GM12878 (cell line): ENCODE data around the gene STXBP2. TPM values are rescaled to one million over a fixed set of nuclear protein-coding genes. Genes with fewer than 3 reads are reported as not detected.

ENCODE experiments used
- ATAC-seq: fragments of 200-7000 bp; cut with Tn5 transposase; 3 replicates; pipeline ENCODE4 v1.9.1; 2020; ENCODE audit warnings: mild to moderate bottlenecking, moderate library complexity
- BruUV-seq: library from RNA; stranded (reverse); fragments of 400-500 nt; replicated peaks from 2 replicates; lab custom pipeline; 2021; lab: Mats Ljungman, UMichigan
- CTCF ChIA-PET: fragments of 300-600 bp; sonication (Branson Sonifier 250); formaldehyde crosslinking; extraction: SDS; loops from one replicate; lab custom pipeline; 2021; ENCODE audit warnings: inconsistent platforms; lab: Yijun Ruan, JAX
- POLR2A ChIA-PET: fragments of 350-600 bp; formaldehyde crosslinking; extraction: SDS; loops from one replicate; lab custom pipeline; 2021; ENCODE audit warnings: inconsistent platforms; lab: Charles Lee
- RAD21 ChIA-PET: fragments of 300-600 bp; sonication (Branson Sonifier 250); formaldehyde crosslinking; loops from one replicate; lab custom pipeline; 2023; ENCODE audit warnings: antibody characterized with exemption; ENCODE audit not compliant: unreplicated experiment; lab: Charles Lee
- SMC1A ChIA-PET: fragments of 300-600 bp; sonication (Branson Sonifier 250); formaldehyde crosslinking; loops from one replicate; lab custom pipeline; 2023; ENCODE audit not compliant: unreplicated experiment, uncharacterized antibody; lab: Charles Lee
- DNase-seq: peaks from one replicate; pipeline ENCODE4 v3.0.0-alpha.2; 2011; ENCODE audit warnings: low read depth, low spot score
- FAIRE-seq: peaks from 3 replicates; lab custom pipeline; 2011; peaks lifted over from hg19 to GRCh38; lab: Jason Lieb, UNC
- H2AFZ ChIP-seq: 2 replicates; pipeline ENCODE4 v1.6.0; 2011; ENCODE audit warnings: low read depth, low read length, control low read depth; ENCODE audit not compliant: control insufficient read depth
- H3K27ac ChIP-seq: 2 replicates; pipeline ENCODE4 v1.5.1; 2011; ENCODE audit warnings: control low read depth; ENCODE audit not compliant: control insufficient read depth, insufficient read depth
- H3K27me3 ChIP-seq, 2 experiments: replicated peaks in 1 of 2; 2 replicates each; pipeline versions ENCODE4 v1.6.0 to v1.6.1; 2011; ENCODE audit warnings: low read length in 1 of 2; ENCODE audit not compliant: control insufficient read depth in 2 of 2, insufficient read depth in 2 of 2
- H3K36me3 ChIP-seq, 2 experiments: 2 replicates each; pipeline ENCODE4 v1.5.1; 2011; ENCODE audit warnings: low read length in 1 of 2; ENCODE audit not compliant: control insufficient read depth in 2 of 2, insufficient read depth in 2 of 2
- H3K4me1 ChIP-seq: 2 replicates; pipeline ENCODE4 v1.6.1; 2011; ENCODE audit warnings: mild to moderate bottlenecking, low read length, moderate library complexity, mixed read lengths; ENCODE audit not compliant: control insufficient read depth, insufficient read depth
- H3K4me2 ChIP-seq: 2 replicates; pipeline ENCODE4 v1.6.0; 2011; ENCODE audit warnings: control low read depth; ENCODE audit not compliant: control insufficient read depth, insufficient read depth
- H3K4me3 ChIP-seq: fragments of 200-600 bp; sonication (generic); 2 replicates; pipeline ENCODE4 v1.5.1; 2016
- H3K79me2 ChIP-seq: 2 replicates; pipeline ENCODE4 v1.6.0; 2011; ENCODE audit warnings: low read length; ENCODE audit not compliant: control insufficient read depth, insufficient read depth
- H3K9ac ChIP-seq: 2 replicates; pipeline ENCODE4 v1.8.0; 2011; ENCODE audit warnings: low read length, control low read depth, mixed read lengths; ENCODE audit not compliant: control insufficient read depth, insufficient read depth
- H3K9me3 ChIP-seq: replicated peaks from 3 replicates; pipeline ENCODE4 v1.5.1; 2011; ENCODE audit warnings: mild to moderate bottlenecking, low read length; ENCODE audit not compliant: control insufficient read depth, insufficient read depth
- H4K20me1 ChIP-seq: 2 replicates; pipeline ENCODE4 v1.6.0; 2011; ENCODE audit not compliant: control insufficient read depth, insufficient read depth
- BRCA1 ChIP-seq: IDR thresholded peaks from 2 replicates; pipeline ENCODE4 v1.6.1; 2011; ENCODE audit warnings: low read depth, low read length, improper control_type of control experiment
- CTCF ChIP-seq, 3 experiments: IDR thresholded peaks in 2 of 3; conservative IDR thresholded peaks in 1 of 3; 2 replicates each; pipeline ENCODE4 v1.5.1; 2011; ENCODE audit warnings: low read depth in 3 of 3, low read length in 3 of 3, mild to moderate bottlenecking in 3 of 3, control low read depth in 2 of 3, moderate library complexity in 2 of 3, inconsistent platforms in 1 of 3, mixed read lengths in 1 of 3; ENCODE audit not compliant: control insufficient read depth in 2 of 3, insufficient read depth in 1 of 3; ENCODE audit errors: extremely low read depth in 1 of 3
- EGR1 ChIP-seq, 2 experiments: IDR thresholded peaks; 1 replicate in 1 of 2; 2 replicates in 1 of 2; pipeline ENCODE4 v1.6.1; 2011 to 2012; ENCODE audit warnings: low read depth in 2 of 2, low read length in 2 of 2, borderline replicate concordance in 1 of 2, mild to moderate bottlenecking in 1 of 2, moderate library complexity in 1 of 2
- JUNB ChIP-seq: IDR thresholded peaks from 2 replicates; pipeline ENCODE4 v1.6.1; 2016; ENCODE audit warnings: antibody characterized with exemption, mild to moderate bottlenecking
- MTA2 ChIP-seq: fragments of 450-650 bp; IDR thresholded peaks from 2 replicates; pipeline ENCODE4 v1.6.1; 2016; ENCODE audit warnings: low read depth, mild to moderate bottlenecking, moderate library complexity
- MYC ChIP-seq: IDR thresholded peaks from 2 replicates; pipeline ENCODE4 v1.6.1; 2011; ENCODE audit warnings: mild to moderate bottlenecking, low read length, moderate library complexity, inconsistent platforms; ENCODE audit not compliant: insufficient read depth, insufficient replicate concordance, insufficient read length, severe bottlenecking
- POLR2AphosphoS2 ChIP-seq: IDR thresholded peaks from 2 replicates; pipeline ENCODE4 v1.6.1; 2011; ENCODE audit warnings: low read depth, mild to moderate bottlenecking, low read length, improper control_type of control experiment, moderate library complexity
- SIN3A ChIP-seq: IDR thresholded peaks from 2 replicates; pipeline ENCODE4 v1.6.1; 2012; ENCODE audit warnings: low read depth, low read length, improper control_type of control experiment
- SMC3 ChIP-seq: IDR thresholded peaks from 2 replicates; pipeline ENCODE4 v1.6.1; 2011; ENCODE audit warnings: low read length, improper control_type of control experiment, borderline replicate concordance
- TCF7 ChIP-seq: IDR thresholded peaks from 2 replicates; pipeline ENCODE4 v1.6.1; 2014; ENCODE audit warnings: antibody characterized with exemption, borderline replicate concordance
- USF1 ChIP-seq: IDR thresholded peaks from 2 replicates; pipeline ENCODE4 v1.6.1; 2011; ENCODE audit warnings: borderline replicate concordance, low read depth, mild to moderate bottlenecking, moderate library complexity, mixed read lengths, low read length; ENCODE audit not compliant: insufficient read depth; ENCODE audit errors: extremely low read length
- ZNF217 ChIP-seq: fragments of 450-650 bp; IDR thresholded peaks from 2 replicates; pipeline ENCODE4 v1.6.1; 2017; ENCODE audit warnings: antibody characterized with exemption, mild to moderate bottlenecking
- ZNF24 ChIP-seq: fragments of 450-650 bp; IDR thresholded peaks from 2 replicates; pipeline ENCODE4 v1.6.1; 2017; ENCODE audit warnings: antibody characterized with exemption, mild to moderate bottlenecking
- WGBS: methylation state at CpG from one replicate; pipeline ENCODE4 v1.1.6; 2016; ENCODE audit warnings: low lambda C conversion rate; ENCODE audit not compliant: insufficient replicate concordance, insufficient coverage; ENCODE audit errors: missing lambda C conversion rate; 5-methylcytosine and 5-hydroxymethylcytosine counted together
- in situ Hi-C: fragments of 300-500 bp; cut with MboI; formaldehyde crosslinking; loops from 9 replicates; pipeline ENCODE4 v1.14.3; 2018; ENCODE audit warnings: mixed read lengths
- intact Hi-C: fragments of 100-400 bp; cut with micrococcal nuclease; formaldehyde crosslinking; loops from one replicate; pipeline ENCODE4 v1.14.2; 2022; ENCODE audit not compliant: unreplicated experiment
- polyA plus RNA-seq, 11 experiments: library from polyadenylated mRNA; depleted of rRNA in 4 of 11; unstranded in 6 of 11; stranded (reverse) in 5 of 11; fragments of >200 nt; fragmentation: Nextera tagmentation in 4 of 11; fragmentation: Illumina TruSeq in 1 of 11; extraction: Ambion mirVana in 4 of 11; extraction: Trizol in 1 of 11; gene quantifications; 1 replicate in 1 of 11; 2 replicates in 10 of 11; pipeline versions ENCODE4 v1.2.1 to v1.2.3, GENCODE V29; 2011 to 2016; ENCODE audit warnings: inconsistent platforms in 2 of 11, missing spikeins in 2 of 11, low read depth in 1 of 11
- total RNA-seq, 4 experiments: library from RNA; depleted of rRNA in 3 of 4; stranded (reverse); fragments of >200 nt in 3 of 4; fragmentation: Illumina TruSeq in 1 of 4; extraction: Trizol in 1 of 4; gene quantifications; 2 replicates each; pipeline versions ENCODE4 v1.2.1 to v1.2.3, GENCODE V29; 2013 to 2021
- TF ChIP-seq, protein P1 (sequence below): IDR thresholded peaks from 2 replicates; pipeline ENCODE4 v1.6.1; 2012; ENCODE audit warnings: mild to moderate bottlenecking, low read depth, low read length

Gene STXBP2
- total and polyA plus RNA-seq, 10 of the 15 experiments (the other 5 are each of a cell fraction or from before 2014, with no cell fraction given), result 2.6 to 111 (median 61.4) TPM

DNA sequence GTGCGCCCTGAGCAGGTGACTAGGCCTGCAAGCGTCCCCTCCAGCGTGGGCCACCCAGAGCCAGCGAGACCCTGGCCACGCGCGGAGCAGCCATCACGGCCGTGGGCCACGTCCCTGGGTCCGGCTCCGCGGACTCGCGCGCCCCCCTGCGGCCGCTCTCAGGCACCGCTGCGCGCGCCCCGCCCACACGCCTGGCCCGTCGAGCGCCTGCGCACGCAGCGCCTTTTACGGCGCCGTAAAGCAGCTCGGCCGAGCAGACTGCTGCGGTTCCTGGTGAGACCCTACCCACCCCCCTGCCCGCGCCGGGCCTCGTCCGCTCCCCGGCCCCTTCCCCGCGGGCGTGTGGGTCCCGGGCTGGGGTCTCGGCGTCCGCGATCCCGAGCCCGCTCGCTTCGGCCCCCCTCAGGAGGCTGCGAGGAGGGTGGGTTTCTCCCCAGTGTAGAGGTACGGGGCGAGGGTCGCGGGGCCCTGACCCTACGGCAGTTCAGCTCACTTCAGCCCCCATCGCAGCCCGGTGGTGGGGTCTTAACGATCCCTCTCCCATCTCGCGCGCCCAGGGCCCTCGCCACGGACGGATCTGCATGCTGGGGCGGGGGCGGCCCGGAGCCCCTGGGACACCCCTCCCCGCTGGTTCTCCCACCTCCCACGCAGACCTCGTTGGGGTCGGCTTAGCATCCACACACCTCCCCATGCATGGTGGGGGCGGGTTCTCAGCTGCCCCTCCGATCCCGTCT is 43.9 kb downstream of the STXBP2 start, which contains the start of gene TRAPPC5:
Gene TRAPPC5 (plus strand): TSS at position 228 of the 734 bp plus-strand sequence. CDS start 1,421 bp downstream, outside the sequence.
- Histone ChIP-seq H3K9ac (peak within 1 kb of the TSS; percentile 97), H3K27me3 (no peaks in the 10 kb centered on the region), H3K4me2 (peak within 1 kb of the TSS; percentile 88), H4K20me1 (no peaks in the 10 kb centered on the region), H3K9me3 (no peaks in the 10 kb centered on the region; the same call in 2 of the 3 replicates), H3K4me1 (peaks cover 39% of the 10 kb centered on the region), H3K79me2 (peaks cover 23% of the 10 kb centered on the region), H3K36me3 (peaks cover 0 to 3% of the 10 kb centered on the region in 2 experiments; a peak in 3 of 4 replicates), H3K4me3 (peak within 1 kb of the TSS; percentile 85), H3K27ac (peak within 1 kb of the TSS; percentile 97), H2AFZ (peak within 1 kb of the TSS; percentile 91)
- intact Hi-C loops (loop anchor here (10.0 kb wide), 1 partner anchor 224 kb away; the partner anchor contains the start of gene MAP2K7), in situ Hi-C loops (loop anchor here (5.0 kb wide), 1 partner anchor 113 kb away; no protein-coding TSS in a partner anchor)
- POLR2A ChIA-PET, result interaction anchor here (0.7 to 1.9 kb wide), 6 partner anchors 15 to 293 kb away, joined by 3 to 10 read pairs (median 6); no protein-coding TSS in a partner anchor
- CTCF ChIA-PET, result interaction anchor here (0.6 to 2.5 kb wide), 49 partner anchors 12 to 581 kb away, joined by 3 to 40 read pairs (median 4); partner anchors contain the start of genes CD209, FCER2, MAP2K7 and PET100
- BruUV-seq, result no TSS peak
- DNase-seq (no peak), FAIRE-seq (peak; percentile 65), ATAC-seq (peak; percentile 79)
- SMC1A ChIA-PET, result interaction anchor here (0.6 to 2.9 kb wide), 20 partner anchors 15 to 611 kb away, joined by 3 to 26 read pairs (median 3); partner anchors contain the start of genes FCER2 and ZNF557
- under 1% methylated on average over 64 of the region's 79 CpGs for WGBS
- RAD21 ChIA-PET, result interaction anchor here (0.6 to 1.7 kb wide), 23 partner anchors 16 to 581 kb away, joined by 3 to 23 read pairs (median 4); partner anchors contain the start of genes FCER2 and SNAPC2
- TF ChIP-seq MYC (no peak), JUNB (no peak), POLR2AphosphoS2 (no peak), TCF7 (no peak), EGR1 (IDR thresholded peaks at IDR 0.05; ENCODE audit: borderline replicate concordance in 1 of 2, low read depth in 2 of 2, low read length in 2 of 2) (peak in 1 of 2 experiments; percentile 95; a peak in 2 of 3 replicates), BRCA1 (no peak), CTCF (IDR thresholded peaks at IDR 0.05 in 2 of 3, conservative IDR thresholded peaks at IDR 0.05 in 1 of 3; ENCODE audit: control insufficient read depth in 2 of 3, extremely low read depth in 1 of 3, insufficient read depth in 1 of 3, low read depth in 3 of 3, low read length in 3 of 3) (peak; percentile 64 to 97 (median 94); a peak in 4 of 6 replicates), ZNF24 (peak; percentile 40; the same call in 1 of the 2 replicates), USF1 (no peak), SMC3 (peak; percentile 56), MTA2 (no peak), ZNF217 (peak; percentile 60), SIN3A (0 out of 2 replicates have a peak, but pooled peaks have one; percentile 32)
- TF ChIP-seq, protein P1, sequence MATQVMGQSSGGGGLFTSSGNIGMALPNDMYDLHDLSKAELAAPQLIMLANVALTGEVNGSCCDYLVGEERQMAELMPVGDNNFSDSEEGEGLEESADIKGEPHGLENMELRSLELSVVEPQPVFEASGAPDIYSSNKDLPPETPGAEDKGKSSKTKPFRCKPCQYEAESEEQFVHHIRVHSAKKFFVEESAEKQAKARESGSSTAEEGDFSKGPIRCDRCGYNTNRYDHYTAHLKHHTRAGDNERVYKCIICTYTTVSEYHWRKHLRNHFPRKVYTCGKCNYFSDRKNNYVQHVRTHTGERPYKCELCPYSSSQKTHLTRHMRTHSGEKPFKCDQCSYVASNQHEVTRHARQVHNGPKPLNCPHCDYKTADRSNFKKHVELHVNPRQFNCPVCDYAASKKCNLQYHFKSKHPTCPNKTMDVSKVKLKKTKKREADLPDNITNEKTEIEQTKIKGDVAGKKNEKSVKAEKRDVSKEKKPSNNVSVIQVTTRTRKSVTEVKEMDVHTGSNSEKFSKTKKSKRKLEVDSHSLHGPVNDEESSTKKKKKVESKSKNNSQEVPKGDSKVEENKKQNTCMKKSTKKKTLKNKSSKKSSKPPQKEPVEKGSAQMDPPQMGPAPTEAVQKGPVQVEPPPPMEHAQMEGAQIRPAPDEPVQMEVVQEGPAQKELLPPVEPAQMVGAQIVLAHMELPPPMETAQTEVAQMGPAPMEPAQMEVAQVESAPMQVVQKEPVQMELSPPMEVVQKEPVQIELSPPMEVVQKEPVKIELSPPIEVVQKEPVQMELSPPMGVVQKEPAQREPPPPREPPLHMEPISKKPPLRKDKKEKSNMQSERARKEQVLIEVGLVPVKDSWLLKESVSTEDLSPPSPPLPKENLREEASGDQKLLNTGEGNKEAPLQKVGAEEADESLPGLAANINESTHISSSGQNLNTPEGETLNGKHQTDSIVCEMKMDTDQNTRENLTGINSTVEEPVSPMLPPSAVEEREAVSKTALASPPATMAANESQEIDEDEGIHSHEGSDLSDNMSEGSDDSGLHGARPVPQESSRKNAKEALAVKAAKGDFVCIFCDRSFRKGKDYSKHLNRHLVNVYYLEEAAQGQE, result 0 out of 2 replicates have a peak, but pooled peaks have one; percentile 9
